DOHH2 (cell line): ENCODE results near the gene GTF2F2.
"Not testable (repeated sequence)": the region's sequence is repeated elsewhere in the genome, so short reads cannot be mapped to it uniquely, and the experiment has no call there.

Experiments
- EZH2phosphoT487 ChIP-seq: fragments of 200-600 bp; sonication (generic); IDR thresholded peaks from 2 replicates; pipeline ENCODE4 v1.6.1; 2017; ENCODE audit warnings: borderline replicate concordance, mild to moderate bottlenecking, antibody characterized with exemption, low read length, moderate library complexity, mixed read lengths
- TF ChIP-seq, protein P1 (sequence below): fragments of 200-600 bp; sonication (generic); IDR thresholded peaks from one replicate; pipeline ENCODE4 v1.5.1; 2014; ENCODE audit warnings: antibody characterized with exemption, mild to moderate bottlenecking, low read depth, low read length; ENCODE audit not compliant: poor library complexity, severe bottlenecking

DNA sequence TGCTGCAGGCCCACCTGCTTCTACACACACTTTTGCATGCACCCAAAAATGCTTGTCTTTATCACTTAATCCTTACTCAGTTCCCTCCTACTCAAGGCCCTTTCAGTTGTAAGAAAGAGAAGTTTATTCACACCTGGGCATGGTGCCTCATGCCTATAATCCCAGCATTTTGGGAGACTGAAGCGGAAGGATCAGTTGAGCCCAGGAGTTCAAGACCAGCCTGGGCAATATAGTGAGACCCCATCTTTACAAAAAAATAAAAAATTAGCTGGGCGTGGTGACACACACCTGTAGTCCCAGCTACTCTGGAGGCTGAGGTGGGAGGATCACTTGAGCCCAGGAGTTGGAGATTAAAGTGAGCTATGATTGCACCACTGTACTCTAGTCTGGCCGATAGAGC is 178.2 kb downstream of the GTF2F2 start:
- TF ChIP-seq, protein P1, sequence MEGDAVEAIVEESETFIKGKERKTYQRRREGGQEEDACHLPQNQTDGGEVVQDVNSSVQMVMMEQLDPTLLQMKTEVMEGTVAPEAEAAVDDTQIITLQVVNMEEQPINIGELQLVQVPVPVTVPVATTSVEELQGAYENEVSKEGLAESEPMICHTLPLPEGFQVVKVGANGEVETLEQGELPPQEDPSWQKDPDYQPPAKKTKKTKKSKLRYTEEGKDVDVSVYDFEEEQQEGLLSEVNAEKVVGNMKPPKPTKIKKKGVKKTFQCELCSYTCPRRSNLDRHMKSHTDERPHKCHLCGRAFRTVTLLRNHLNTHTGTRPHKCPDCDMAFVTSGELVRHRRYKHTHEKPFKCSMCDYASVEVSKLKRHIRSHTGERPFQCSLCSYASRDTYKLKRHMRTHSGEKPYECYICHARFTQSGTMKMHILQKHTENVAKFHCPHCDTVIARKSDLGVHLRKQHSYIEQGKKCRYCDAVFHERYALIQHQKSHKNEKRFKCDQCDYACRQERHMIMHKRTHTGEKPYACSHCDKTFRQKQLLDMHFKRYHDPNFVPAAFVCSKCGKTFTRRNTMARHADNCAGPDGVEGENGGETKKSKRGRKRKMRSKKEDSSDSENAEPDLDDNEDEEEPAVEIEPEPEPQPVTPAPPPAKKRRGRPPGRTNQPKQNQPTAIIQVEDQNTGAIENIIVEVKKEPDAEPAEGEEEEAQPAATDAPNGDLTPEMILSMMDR = not testable (repeated sequence)
- not testable (repeated sequence) for TF ChIP-seq EZH2phosphoT487
